Cardiac septum (tissue), 1 donor: Measurements from ENCODE around the gene HK1. TPM values are rescaled to one million over a fixed set of nuclear protein-coding genes. Genes with fewer than 3 reads are reported as not detected.

Source experiments
- DNase-seq: peaks from one replicate; pipeline ENCODE4 v3.0.0-alpha.2; 2020; ENCODE audit warnings: low spot score
- intact Hi-C: fragments of 100-400 bp; cut with DNase I; formaldehyde crosslinking; loops from one replicate; pipeline ENCODE4 v1.14.0; 2022
- total RNA-seq: library from RNA; stranded (reverse); fragmentation: NEBNext Ultra II Directional; extraction: Animal tissue kit (Norgen Biotek cat#: 25700); gene quantifications from one replicate; pipeline ENCODE4 v1.2.1, GENCODE V29; 2021
- donor health status: DM: no; HTN: no; CAD: no.

HK1 gene
- total RNA-seq, 1 donor from 2014 or later, result 315 TPM

DNA sequence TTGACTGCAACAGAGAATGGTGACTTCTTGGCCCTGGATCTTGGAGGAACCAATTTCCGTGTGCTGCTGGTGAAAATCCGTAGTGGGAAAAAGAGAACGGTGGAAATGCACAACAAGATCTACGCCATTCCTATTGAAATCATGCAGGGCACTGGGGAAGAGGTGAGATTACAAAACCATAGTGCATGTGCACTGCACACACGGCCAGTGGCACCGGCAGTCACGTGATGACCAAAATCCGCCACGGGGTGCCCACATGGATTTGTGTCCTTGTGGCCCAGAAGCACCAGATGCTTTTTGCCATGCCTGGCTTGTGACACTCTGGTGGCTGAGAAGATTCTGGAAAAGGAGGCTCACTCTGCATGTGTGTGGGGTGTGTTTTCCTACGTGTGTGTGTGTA, 106.0 kb downstream of the HK1 start:
- DNase-seq, result no peak
- intact Hi-C loops, result no loop called here

DNA sequence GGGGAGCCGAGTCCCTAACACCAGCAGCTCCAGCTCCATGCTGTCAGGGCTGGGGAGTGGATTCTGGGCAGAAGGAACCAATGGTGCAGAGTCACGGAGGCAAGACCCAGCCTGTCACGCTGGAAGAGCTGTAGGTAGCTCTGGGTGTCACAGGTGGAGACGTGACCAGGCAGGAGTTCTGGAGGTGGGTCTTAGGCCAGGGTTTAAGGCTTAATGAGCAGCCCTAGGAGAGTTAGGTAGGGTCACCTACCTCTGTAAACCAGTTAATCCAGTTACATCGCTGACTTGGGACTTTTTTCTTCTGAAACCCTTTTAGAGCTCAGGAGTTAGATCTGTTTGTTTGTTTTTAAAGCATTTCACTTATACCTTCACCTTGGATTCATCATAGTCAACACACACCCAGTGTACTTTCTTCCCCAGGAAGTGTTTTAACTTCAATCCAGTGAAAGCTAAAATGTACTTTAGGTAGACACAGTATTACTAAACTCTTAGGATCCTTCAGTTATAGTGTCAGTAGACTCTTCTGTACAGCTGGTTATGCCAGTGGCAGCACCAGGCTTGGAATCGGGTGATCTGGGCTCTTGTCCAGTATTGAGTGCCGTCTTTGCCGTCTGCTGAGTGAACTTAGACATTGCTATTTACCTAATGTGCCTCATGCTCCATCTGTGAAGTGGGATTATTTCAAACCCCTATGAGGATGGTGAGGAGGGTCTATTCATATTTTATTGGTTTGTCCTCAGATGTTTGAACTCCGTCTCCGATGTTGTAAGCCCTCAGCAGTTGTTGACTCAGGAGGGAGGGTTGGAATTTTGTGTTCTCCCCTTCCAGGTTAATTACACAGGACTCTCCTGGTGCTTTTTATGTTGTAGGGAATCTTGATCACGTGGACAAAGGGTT, 107.4 kb downstream of the HK1 start:
- intact Hi-C loops, result no loop called here
- DNase-seq, result no peak

DNA sequence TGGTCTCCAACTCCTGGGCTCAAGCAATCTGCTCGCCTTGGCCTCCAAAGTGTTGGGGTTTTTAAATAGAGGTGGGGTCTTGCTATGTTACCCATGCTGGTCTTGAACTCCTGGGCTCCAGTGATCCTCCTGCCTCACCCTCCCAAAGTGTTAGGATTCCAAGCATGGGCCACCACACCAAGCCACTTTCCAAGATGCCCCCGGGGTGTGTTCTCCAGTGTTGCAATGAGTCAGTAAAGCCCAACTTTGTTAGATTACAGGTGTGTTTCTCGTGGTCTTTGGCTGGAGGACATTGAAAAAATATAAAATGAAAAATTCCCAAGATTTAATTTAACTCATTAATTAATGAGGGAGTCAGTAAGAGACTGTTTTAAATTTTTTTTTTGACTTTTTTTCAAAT, 109.2 kb downstream of the HK1 start:
- DNase-seq, result no peak
- intact Hi-C loops, result no loop called here

DNA sequence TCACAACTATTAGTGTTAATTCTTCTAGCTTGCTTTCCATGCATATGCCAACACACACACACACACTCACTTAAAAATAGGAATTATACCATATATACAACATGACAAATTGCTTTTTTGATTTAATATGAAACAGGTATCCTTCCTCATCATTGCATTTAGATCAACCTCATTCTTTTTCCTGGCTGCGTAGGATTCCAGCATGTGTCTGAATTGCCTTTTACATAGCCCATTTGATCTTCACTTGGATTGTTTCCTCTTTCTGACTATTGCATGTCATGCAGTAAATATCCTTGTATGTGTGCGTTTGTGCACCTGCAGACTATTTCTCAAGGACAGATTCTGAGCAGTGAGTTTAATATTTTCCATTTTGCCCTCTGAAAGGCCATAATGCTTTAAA, 110.2 kb downstream of the HK1 start:
- DNase-seq, result no peak
- intact Hi-C loops, result no loop called here

DNA sequence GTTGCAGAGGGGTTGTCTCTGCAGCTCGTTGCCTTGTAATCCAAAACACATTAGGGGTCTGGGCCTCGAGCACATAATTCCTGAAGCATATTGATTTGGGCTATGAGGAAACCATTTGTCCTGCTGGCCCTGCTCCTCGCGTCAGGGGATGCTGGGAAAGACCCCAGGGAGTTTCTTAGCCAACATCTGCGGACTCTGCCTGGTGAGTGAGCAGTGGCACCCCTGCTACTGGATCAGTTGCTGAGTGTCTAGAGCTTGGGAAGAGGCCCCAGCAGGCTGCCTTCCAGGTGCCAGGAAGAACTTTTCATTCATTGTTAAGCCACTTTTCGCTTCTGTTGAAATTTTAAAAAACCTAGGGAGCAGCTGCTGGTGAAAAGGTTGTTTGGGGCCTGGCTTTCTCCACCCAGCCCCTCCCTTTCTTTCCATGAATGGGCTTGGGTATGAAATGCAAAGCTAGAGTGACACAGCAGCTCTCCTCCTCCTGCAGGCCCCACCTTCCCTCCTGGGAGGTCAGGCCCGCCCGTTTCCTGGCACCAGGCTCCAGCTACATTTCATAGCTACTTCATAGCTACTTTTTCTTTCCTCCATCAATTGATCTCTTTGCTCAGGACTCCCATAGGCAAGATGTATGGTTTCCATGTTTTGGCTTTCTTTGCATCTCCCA, 111.7 kb downstream of the HK1 start:
- intact Hi-C loops, result no loop called here
- no peak for DNase-seq

DNA sequence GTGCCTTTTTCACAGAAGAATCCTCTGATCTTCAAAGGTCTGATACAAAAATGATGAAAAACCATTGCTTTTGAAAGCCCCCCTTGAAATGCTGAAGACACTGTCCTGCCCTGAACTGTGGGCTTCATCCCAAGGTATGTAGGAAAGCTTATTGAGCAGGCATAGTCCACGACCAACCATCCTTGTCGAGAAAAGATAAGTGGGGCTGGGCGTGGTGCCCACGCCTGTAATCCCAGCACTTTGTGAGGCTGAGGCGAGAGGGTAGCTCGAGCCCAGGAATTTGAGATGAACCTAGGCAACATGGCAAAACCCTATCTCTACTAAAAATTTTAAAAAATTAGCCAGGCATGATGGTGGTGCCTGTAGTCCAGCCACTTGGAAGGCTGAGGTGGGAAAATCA, 112.9 kb downstream of the HK1 start:
- intact Hi-C loops, result no loop called here
- no peak for DNase-seq

DNA sequence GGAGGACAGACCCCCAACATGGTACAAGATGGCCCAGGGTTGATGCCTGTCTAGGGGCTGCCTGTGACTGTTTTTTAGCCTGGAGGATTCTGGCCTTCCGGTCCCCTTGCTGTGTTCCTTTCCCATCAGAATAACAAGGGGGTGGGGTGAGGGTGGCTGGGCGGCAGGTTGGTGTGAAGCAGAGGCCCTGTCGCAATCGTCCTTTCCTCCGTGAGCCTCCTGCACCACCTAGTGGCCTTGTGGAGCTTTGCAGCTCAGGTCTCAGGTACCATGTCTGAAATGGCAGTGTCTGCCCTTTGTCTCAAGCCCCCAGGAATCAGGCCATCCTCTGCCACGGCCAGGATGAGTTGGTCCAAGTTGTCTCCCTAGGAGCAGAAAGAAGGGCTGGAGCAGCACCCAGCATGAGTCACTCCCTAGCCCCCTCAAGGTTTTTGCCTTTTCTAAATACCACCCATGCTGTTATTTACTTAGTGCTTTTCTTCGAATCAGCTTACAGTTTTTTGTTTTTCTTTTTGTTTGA, 114.2 kb downstream of the HK1 start:
- DNase-seq, result peak; percentile 91
- intact Hi-C loops, result loop anchor here (1.0 kb wide), 1 partner anchor 154 kb away; no protein-coding TSS in a partner anchor

DNA sequence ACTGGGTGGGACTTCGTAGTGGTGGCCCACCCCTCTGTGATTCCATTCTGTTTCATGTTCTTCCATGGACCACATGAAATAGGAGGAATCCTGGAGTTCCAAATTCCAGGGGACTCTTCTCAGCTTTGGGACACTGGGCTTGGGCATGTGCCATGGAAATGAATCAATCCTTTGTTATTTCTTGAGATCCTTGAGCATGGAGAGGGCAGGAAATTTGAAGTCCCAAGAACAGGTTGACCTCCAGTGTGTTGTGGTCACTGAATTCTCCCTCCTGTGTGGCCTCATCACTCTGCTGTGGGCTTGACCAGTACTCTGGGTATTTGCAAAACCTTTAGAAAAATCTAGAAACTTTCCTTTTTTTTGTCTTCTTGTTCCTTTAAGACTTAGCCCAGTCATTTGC, 115.7 kb downstream of the HK1 start:
- DNase-seq, result no peak
- intact Hi-C loops, result no loop called here

DNA sequence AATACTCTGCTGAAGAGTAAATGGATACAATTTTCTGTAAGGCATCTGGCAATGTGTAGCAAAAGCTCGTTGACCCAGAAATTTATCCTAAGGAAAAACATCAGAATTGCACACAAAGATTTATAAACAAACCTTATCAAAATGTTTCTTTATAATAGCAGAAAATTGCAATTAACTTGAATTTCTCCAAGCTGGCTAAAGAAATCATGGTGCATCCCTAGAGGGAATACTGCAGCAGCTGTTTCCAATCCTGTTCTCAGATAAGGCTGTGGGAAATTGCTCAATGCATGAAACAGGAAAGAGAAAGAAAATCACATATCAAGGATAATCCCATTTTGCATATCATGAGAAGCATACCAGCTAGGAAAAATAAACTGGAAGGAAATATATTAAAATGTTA, 119.7 kb downstream of the HK1 start:
- no peak for DNase-seq
- intact Hi-C loops, result no loop called here

DNA sequence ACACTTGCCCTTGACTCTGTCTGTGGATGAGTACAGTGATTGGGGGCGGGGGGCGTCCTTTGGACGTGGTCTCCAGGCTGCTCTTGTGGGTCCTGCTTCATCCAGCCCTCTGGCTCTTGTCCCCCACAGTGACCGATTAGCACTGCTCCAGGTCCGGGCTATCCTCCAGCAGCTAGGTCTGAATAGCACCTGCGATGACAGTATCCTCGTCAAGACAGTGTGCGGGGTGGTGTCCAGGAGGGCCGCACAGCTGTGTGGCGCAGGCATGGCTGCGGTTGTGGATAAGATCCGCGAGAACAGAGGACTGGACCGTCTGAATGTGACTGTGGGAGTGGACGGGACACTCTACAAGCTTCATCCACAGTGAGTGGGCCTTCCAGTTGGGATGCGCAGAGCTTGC, 120.2 kb downstream of the HK1 start:
- no peak for DNase-seq
- intact Hi-C loops, result no loop called here

DNA sequence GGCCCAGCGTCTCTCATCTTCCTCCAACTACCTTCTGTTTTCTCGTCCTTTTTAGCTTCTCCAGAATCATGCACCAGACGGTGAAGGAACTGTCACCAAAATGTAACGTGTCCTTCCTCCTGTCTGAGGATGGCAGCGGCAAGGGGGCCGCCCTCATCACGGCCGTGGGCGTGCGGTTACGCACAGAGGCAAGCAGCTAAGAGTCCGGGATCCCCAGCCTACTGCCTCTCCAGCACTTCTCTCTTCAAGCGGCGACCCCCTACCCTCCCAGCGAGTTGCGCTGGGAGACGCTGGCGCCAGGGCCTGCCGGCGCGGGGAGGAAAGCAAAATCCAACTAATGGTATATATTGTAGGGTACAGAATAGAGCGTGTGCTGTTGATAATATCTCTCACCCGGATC, 122.6 kb downstream of the HK1 start:
- intact Hi-C loops, result no loop called here
- no peak for DNase-seq

DNA sequence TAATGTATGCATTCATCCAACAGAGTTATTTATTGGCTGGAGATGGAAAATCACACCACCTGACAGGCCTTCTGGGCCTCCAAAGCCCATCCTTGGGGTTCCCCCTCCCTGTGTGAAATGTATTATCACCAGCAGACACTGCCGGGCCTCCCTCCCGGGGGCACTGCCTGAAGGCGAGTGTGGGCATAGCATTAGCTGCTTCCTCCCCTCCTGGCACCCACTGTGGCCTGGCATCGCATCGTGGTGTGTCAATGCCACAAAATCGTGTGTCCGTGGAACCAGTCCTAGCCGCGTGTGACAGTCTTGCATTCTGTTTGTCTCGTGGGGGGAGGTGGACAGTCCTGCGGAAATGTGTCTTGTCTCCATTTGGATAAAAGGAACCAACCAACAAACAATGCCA, 123.1 kb downstream of the HK1 start:
- no peak for DNase-seq
- intact Hi-C loops, result no loop called here

DNA sequence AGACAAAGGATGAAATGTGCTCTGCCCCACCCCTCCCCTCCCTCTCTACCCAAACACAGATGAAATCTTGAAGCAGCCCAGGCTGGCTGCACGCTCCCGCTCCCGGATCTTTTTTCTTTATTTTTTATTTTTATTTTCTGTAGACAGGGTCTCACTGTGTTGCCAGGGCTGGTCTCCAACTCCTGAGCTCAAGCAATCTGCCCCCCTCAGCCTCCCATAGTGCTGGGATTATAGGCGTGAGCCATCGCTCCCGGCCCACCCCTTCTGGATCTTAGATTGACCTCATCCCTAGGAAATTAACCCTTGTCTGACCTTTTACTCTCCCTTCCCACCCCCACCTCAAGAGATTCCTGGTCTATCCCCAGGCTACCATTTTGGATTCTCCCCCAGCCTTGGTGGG, 124.1 kb downstream of the HK1 start:
- DNase-seq, result no peak
- intact Hi-C loops, result no loop called here

DNA sequence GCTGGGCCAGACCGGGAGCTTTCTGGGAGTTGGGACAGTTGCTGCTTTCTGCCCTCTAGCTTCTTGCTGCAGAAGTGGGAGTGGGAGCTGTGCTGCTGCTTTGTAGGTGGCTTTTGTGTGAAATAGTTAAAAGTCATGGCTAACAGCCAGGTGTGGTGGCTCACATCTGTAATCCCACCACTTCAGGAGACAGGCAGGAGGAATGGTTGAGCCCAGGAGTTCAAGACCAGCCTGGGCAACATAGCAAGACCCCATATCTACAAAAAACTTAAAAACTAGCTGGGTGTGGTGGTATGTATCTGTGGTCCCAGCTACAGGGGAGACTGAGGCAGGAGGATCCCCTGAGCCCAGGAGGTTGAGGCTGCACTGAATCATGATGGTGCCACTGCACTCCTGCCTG, 124.8 kb downstream of the HK1 start:
- no peak for DNase-seq

DNA sequence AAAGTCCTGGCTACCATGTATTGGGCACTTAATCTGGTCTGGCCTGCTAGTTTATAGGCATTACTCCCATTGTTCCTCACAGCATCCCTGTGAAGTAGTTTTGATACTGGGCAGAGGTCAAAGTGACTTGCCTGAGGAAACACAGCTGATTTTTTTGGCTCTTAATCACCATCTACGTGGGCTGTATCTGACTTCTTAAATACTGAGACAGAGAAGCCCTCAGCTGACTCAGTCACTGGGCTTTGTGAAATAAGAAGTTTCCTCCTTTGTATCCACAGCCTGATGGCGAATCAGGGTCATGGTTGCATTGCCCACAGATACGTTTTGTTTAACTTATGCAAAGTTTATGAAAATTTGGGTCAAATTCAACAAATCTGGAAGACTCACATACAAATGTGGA, 125.2 kb downstream of the HK1 start:
- no peak for DNase-seq
- intact Hi-C loops, result no loop called here

More for the DNA sequence above, 124.8 kb downstream of the HK1 start:
- intact Hi-C loops, result no loop called here

DNA sequence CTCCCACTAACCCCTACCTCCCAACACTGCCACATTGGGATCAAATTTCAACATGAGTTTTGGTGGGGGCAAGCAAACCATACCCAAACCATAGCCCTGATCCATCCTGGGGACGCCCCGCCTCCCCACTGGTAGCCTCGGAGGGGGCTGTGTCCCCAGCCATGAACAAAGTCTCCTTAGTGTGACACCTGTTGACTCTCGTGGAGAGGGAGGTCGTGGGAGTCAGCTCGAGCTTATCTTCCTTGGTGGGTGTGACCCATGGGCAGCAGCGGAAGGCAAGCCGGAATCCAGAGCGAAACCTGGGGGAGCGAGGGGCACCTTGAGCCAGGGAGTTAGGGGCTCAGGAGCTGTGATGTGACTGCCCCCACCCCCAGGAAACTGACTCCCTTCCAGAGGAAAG, 126.5 kb downstream of the HK1 start:
- intact Hi-C loops, result loop anchor here (5.0 kb wide), 1 partner anchor 87 kb away; no protein-coding TSS in a partner anchor

DNA sequence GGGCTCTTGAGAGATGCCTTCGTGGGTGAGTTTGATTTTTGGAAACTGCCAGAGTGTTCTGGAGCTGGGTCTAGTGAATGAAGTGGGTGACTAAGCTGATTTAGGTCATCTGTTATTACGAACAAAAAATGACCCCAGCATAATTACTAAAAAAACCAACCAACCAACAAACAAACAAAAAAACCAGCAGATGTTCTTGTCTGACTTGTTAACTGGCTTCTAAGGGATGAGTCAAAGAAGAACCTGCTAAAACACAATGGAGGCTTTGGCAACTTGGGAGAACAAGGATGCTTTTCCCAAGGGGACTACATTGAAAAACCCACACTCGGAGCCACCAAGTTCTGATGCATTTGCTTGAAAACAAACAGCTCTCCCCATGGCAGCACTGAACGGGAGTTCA, 126.9 kb downstream of the HK1 start:
- intact Hi-C loops, result loop anchor here (5.0 kb wide), 1 partner anchor 88 kb away; no protein-coding TSS in a partner anchor
- no peak for DNase-seq

More for the DNA sequence above, 126.5 kb downstream of the HK1 start:
- DNase-seq, result no peak

DNA sequence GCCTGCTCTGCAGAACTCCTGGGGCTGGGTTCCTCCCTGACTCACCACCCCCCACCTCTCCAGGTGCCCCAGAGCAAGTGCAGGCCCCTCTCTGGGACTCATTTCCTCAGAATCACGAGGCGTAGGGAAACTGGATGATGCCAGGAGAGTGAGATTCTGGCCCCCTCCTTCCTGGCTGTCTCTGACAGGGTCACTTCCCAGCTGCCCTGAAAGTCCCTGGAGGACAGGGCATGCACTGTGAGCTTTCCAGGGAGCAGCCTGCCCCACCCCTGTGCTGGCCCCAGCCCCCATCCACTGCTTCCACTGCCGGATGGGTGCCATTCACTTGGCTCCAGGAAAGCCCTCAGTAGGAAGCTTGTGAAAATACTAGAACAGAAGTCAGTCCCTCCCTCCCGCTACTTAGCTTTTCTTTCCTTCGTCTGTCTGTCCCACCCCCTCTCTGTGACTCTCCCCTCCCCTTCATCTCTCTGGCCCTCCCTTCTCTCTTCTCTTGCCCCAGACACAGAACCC, 128.1 kb downstream of the HK1 start:
- DNase-seq, result no peak
- intact Hi-C loops, result loop anchor here (5.0 kb wide), 1 partner anchor 89 kb away; no protein-coding TSS in a partner anchor

DNA sequence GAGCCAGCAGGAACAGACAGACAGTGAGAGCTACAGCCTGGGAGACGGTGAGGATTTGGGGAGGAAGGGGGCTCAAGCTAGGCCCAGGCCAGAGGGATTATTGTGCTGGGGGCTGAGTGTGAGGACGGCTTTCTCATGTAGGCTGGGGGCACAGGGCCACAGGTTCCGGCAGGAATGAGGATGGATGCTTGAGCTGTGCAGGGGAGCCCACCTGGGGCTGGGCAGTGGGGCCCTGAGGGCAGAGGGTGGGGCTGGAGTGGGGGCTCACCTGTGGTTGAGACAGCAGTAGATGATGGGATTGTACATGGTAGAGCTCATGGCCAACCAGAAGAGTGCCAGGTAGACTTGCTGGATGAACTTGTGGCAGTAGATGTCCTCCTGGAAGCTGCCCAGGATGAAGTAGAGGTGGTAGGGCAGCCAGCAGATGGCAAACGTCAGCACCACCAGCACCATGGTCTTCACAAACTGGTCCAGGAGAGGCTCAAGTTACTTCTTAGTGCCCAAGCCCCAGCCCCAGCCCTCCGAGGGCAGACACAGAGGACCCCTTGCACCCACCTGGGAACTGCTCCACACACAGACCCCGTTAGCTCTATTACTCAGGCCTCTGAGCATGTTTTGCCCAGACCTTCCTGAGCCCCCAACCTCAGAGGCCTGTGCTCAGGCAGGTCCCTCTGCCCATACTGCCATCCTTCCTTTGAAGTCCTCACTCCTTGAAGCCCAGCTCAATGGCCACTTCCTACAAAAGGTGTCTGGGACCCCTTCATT, 128.7 kb downstream of the HK1 start:
- no peak for DNase-seq
- intact Hi-C loops, result loop anchor here (5.0 kb wide), 1 partner anchor 90 kb away; no protein-coding TSS in a partner anchor
